IMR-90 (cell line): ENCODE results near the gene FAR2. TPM values are rescaled to one million over a fixed set of nuclear protein-coding genes. Genes with fewer than 3 reads are reported as not detected.

Experiments used
- ATAC-seq: fragments of 200-7000 bp; cut with Tn5 transposase; 2 replicates; pipeline ENCODE4 v1.9.1; 2020; ENCODE audit warnings: low read depth, mild to moderate bottlenecking, moderate library complexity
- BruUV-seq: library from RNA; stranded (reverse); fragments of 400-500 nt; replicated peaks from 2 replicates; lab custom pipeline; 2021; lab: Mats Ljungman, UMichigan
- CTCF ChIA-PET: fragments of 300-600 bp; formaldehyde crosslinking; extraction: SDS; loops from one replicate; lab custom pipeline; 2021; ENCODE audit warnings: antibody characterized with exemption; lab: Yijun Ruan, JAX
- POLR2A ChIA-PET: fragments of 300-600 bp; sonication (Branson Sonifier 250); formaldehyde crosslinking; loops from one replicate; lab custom pipeline; 2022; ENCODE audit warnings: antibody characterized with exemption; ENCODE audit not compliant: unreplicated experiment; lab: Charles Lee
- DNase-seq: peaks from one replicate; pipeline ENCODE4 v3.0.0; 2013
- H2AFZ ChIP-seq: replicated peaks from 2 replicates; pipeline ENCODE3; 2013; ENCODE audit warnings: low read length, mild to moderate bottlenecking; ENCODE audit not compliant: poor library complexity
- H2AK5ac ChIP-seq: 2 replicates; pipeline ENCODE4 v1.6.1; 2013; ENCODE audit warnings: low read depth, low read length, inconsistent platforms
- H2AK9ac ChIP-seq: replicated peaks from 2 replicates; pipeline ENCODE3; 2013; ENCODE audit warnings: mild to moderate bottlenecking, low read depth, low read length, moderate library complexity; ENCODE audit not compliant: poor library complexity
- H2BK120ac ChIP-seq: 2 replicates; pipeline ENCODE4 v1.6.1; 2013; ENCODE audit warnings: low read depth, low read length, inconsistent platforms
- H2BK15ac ChIP-seq: 3 replicates; pipeline ENCODE4 v1.6.1; 2013; ENCODE audit warnings: low read depth, low read length, inconsistent platforms
- H2BK20ac ChIP-seq: 2 replicates; pipeline ENCODE4 v1.6.1; 2013; ENCODE audit warnings: low read depth, mild to moderate bottlenecking, inconsistent platforms, low read length, moderate library complexity
- H2BK5ac ChIP-seq: 2 replicates; pipeline ENCODE4 v1.6.1; 2013; ENCODE audit warnings: mild to moderate bottlenecking, low read depth, low read length, inconsistent platforms; ENCODE audit not compliant: poor library complexity, severe bottlenecking
- H3K14ac ChIP-seq: replicated peaks from 2 replicates; pipeline ENCODE4 v1.6.1; 2013; ENCODE audit warnings: low read depth, low read length, inconsistent platforms
- H3K18ac ChIP-seq: 2 replicates; pipeline ENCODE4 v1.6.1; 2013; ENCODE audit warnings: low read depth, low read length, control low read depth
- H3K23ac ChIP-seq: 2 replicates; pipeline ENCODE4 v1.6.1; 2013; ENCODE audit warnings: low read depth, low read length, inconsistent platforms
- H3K27ac ChIP-seq: 2 replicates; pipeline ENCODE4 v1.5.1; 2013; ENCODE audit warnings: mild to moderate bottlenecking, control low read depth, low read length; ENCODE audit not compliant: insufficient read depth
- H3K27me3 ChIP-seq: 2 replicates; pipeline ENCODE4 v1.6.1; 2013; ENCODE audit warnings: low read length; ENCODE audit not compliant: control insufficient read depth, insufficient read depth
- H3K36me3 ChIP-seq: 2 replicates; pipeline ENCODE4 v1.6.1; 2013; ENCODE audit warnings: low read length, mixed read lengths; ENCODE audit not compliant: control insufficient read depth, insufficient read depth
- H3K4ac ChIP-seq: 2 replicates; pipeline ENCODE4 v1.6.1; 2013; ENCODE audit warnings: low read depth, low read length, inconsistent platforms
- H3K4me1 ChIP-seq: 2 replicates; pipeline ENCODE4 v1.6.1; 2013; ENCODE audit warnings: low read length, mixed read lengths; ENCODE audit not compliant: control insufficient read depth, insufficient read depth
- H3K4me2 ChIP-seq: 2 replicates; pipeline ENCODE4 v1.6.1; 2013; ENCODE audit warnings: low read depth, mild to moderate bottlenecking, control low read depth, low read length, moderate library complexity
- H3K4me3 ChIP-seq: 2 replicates; pipeline ENCODE4 v1.5.1; 2013; ENCODE audit warnings: low read depth, mild to moderate bottlenecking, control low read depth, low read length, moderate library complexity; ENCODE audit not compliant: insufficient read depth
- H3K56ac ChIP-seq: 2 replicates; pipeline ENCODE4 v1.6.1; 2013; ENCODE audit warnings: low read length, inconsistent platforms; ENCODE audit not compliant: insufficient read depth; ENCODE audit errors: extremely low read depth
- H3K79me1 ChIP-seq, 2 experiments: 2 replicates each; pipeline ENCODE4 v1.6.1; 2013; ENCODE audit warnings: low read length in 2 of 2, inconsistent platforms in 1 of 2, low read depth in 1 of 2
- H3K9ac ChIP-seq: 2 replicates; pipeline ENCODE4 v1.6.1; 2013; ENCODE audit warnings: low read depth, low read length, control low read depth
- H3K9me1 ChIP-seq: 2 replicates; pipeline ENCODE4 v1.6.1; 2013; ENCODE audit warnings: low read length, inconsistent platforms; ENCODE audit not compliant: insufficient read depth
- H3K9me3 ChIP-seq: 2 replicates; pipeline ENCODE4 v1.6.1; 2013; ENCODE audit warnings: low read length; ENCODE audit not compliant: control insufficient read depth, insufficient read depth
- H4K20me1 ChIP-seq: 2 replicates; pipeline ENCODE4 v1.6.1; 2013; ENCODE audit warnings: low read length, inconsistent platforms; ENCODE audit not compliant: insufficient read depth
- H4K5ac ChIP-seq: 2 replicates; pipeline ENCODE4 v1.6.1; 2013; ENCODE audit warnings: mild to moderate bottlenecking, low read depth, low read length, control low read depth
- H4K8ac ChIP-seq, 2 experiments: 2 replicates each; pipeline ENCODE4 v1.6.1; 2013; ENCODE audit warnings: low read depth in 2 of 2, low read length in 2 of 2, control low read depth in 1 of 2, inconsistent platforms in 1 of 2
- H4K91ac ChIP-seq: 2 replicates; pipeline ENCODE4 v1.6.1; 2013; ENCODE audit warnings: low read depth, low read length, inconsistent platforms; ENCODE audit not compliant: insufficient read depth
- BHLHE40 ChIP-seq: fragments of 150-350 bp; IDR thresholded peaks from 2 replicates; pipeline ENCODE4 v1.6.1; 2016; ENCODE audit warnings: mild to moderate bottlenecking, low read depth, low read length
- CEBPB ChIP-seq: IDR thresholded peaks from 2 replicates; pipeline ENCODE4 v1.6.1; 2012; ENCODE audit warnings: low read depth, low read length, improper control_type of control experiment
- CHD1 ChIP-seq: IDR thresholded peaks from 2 replicates; pipeline ENCODE4 v1.6.1; 2012; ENCODE audit warnings: low read depth, low read length, improper control_type of control experiment
- CTCF ChIP-seq: conservative IDR thresholded peaks from 2 replicates; pipeline ENCODE4 v1.5.1; 2012; ENCODE audit warnings: mild to moderate bottlenecking, low read depth, low read length, improper control_type of control experiment
- ELK1 ChIP-seq: fragments of 150-350 bp; IDR thresholded peaks from 2 replicates; pipeline ENCODE4 v1.6.1; 2016; ENCODE audit warnings: low read depth, mild to moderate bottlenecking, low read length, moderate library complexity, borderline replicate concordance
- FOS ChIP-seq: fragments of 150-350 bp; IDR thresholded peaks from 2 replicates; pipeline ENCODE4 v1.6.1; 2016; ENCODE audit warnings: low read depth, low read length
- MAFK ChIP-seq: IDR thresholded peaks from 2 replicates; pipeline ENCODE4 v1.6.1; 2012; ENCODE audit warnings: low read depth, low read length, improper control_type of control experiment
- MAZ ChIP-seq: IDR thresholded peaks from 2 replicates; pipeline ENCODE4 v1.6.1; 2012; ENCODE audit warnings: low read depth, mild to moderate bottlenecking, low read length, improper control_type of control experiment, moderate library complexity, borderline replicate concordance
- MXI1 ChIP-seq: IDR thresholded peaks from 2 replicates; pipeline ENCODE4 v1.6.1; 2012; ENCODE audit warnings: low read depth, mild to moderate bottlenecking, low read length, moderate library complexity, borderline replicate concordance
- NFE2L2 ChIP-seq: fragments of 150-350 bp; IDR thresholded peaks from 2 replicates; pipeline ENCODE4 v1.6.1; 2016; ENCODE audit warnings: low read depth, mild to moderate bottlenecking, low read length
- POLR2A ChIP-seq: IDR thresholded peaks from 2 replicates; pipeline ENCODE4 v1.6.1; 2012; ENCODE audit warnings: mild to moderate bottlenecking, low read depth, low read length
- RAD21 ChIP-seq: IDR thresholded peaks from 2 replicates; pipeline ENCODE4 v1.6.1; 2012; ENCODE audit warnings: low read length, improper control_type of control experiment
- RCOR1 ChIP-seq: IDR thresholded peaks from 2 replicates; pipeline ENCODE4 v1.6.1; 2012; ENCODE audit warnings: mild to moderate bottlenecking, low read length, improper control_type of control experiment; ENCODE audit not compliant: insufficient replicate concordance
- RFX5 ChIP-seq: IDR thresholded peaks from 2 replicates; pipeline ENCODE4 v1.8.0; 2012; ENCODE audit warnings: low read depth, mild to moderate bottlenecking, low read length, moderate library complexity
- SMC3 ChIP-seq: fragments of 150-350 bp; IDR thresholded peaks from 2 replicates; pipeline ENCODE4 v1.6.1; 2016; ENCODE audit warnings: low read depth, mild to moderate bottlenecking, antibody characterized with exemption, low read length, moderate library complexity
- USF2 ChIP-seq: fragments of 150-350 bp; IDR thresholded peaks from 2 replicates; pipeline ENCODE4 v1.6.1; 2017; ENCODE audit warnings: mild to moderate bottlenecking, antibody characterized with exemption, low read length, low read depth
- WGBS, 2 experiments: methylation state at CpG; one replicate each; pipeline versions ENCODE4 v1.1.5 to v1.1.7; 2013; ENCODE audit warnings: missing lambda C conversion rate in 2 of 2; ENCODE audit not compliant: insufficient read length in 1 of 2; ENCODE audit errors: extremely low coverage in 2 of 2; 5-methylcytosine and 5-hydroxymethylcytosine counted together
- dilution Hi-C: fragments of 300-500 bp; cut with HindIII; formaldehyde crosslinking; loops from one replicate; pipeline ENCODE4 v1.14.3; 2018; ENCODE audit warnings: low sequenced_read_pairs; ENCODE audit not compliant: unreplicated experiment
- in situ Hi-C: fragments of 300-500 bp; cut with MboI; formaldehyde crosslinking; loops from 3 replicates; pipeline ENCODE4 v1.14.3; 2019; ENCODE audit warnings: low sequenced_read_pairs, inconsistent platforms, mixed read lengths
- intact Hi-C: fragments of 100-400 bp; cut with micrococcal nuclease; formaldehyde crosslinking; loops from 2 replicates; pipeline ENCODE4 v1.10.0; 2022
- polyA plus RNA-seq, 3 experiments: library from polyadenylated mRNA; depleted of rRNA; stranded (reverse); fragments of >200 nt; gene quantifications; 2 replicates each; pipeline ENCODE4 v1.2.3, GENCODE V29; 2012; ENCODE audit warnings: low replicate concordance in 1 of 3
- total RNA-seq: library from RNA; depleted of rRNA; stranded (reverse); fragments of >200 nt; gene quantifications from 2 replicates; pipeline ENCODE4 v1.2.3, GENCODE V29; 2012

Gene FAR2
- total and polyA plus RNA-seq, 2 of the 4 experiments (the other 2 are of a cell fraction) = 1.1 to 2.0 TPM

GRCh38 chr12:29253906-29254625, 105.0 kb downstream of the FAR2 start:
- ATAC-seq = no peak
- DNase-seq = no peak
- Histone ChIP-seq H4K91ac (no peak overlapping the region), H3K14ac (no peak overlapping the region), H2BK5ac (no peak overlapping the region), H2AFZ (no peak overlapping the region), H4K5ac (no peak overlapping the region), H3K4me2 (no peak overlapping the region), H3K27ac (no peak overlapping the region), H3K27me3 (no peaks in the 10 kb centered on the region), H3K23ac (no peak overlapping the region), H2BK15ac (no peak overlapping the region), H3K9me3 (no peaks in the 10 kb centered on the region), H3K4me1 (no peaks in the 10 kb centered on the region), H3K79me1 (no peaks in the 10 kb centered on the region), H2AK9ac (no peak overlapping the region), H3K18ac (no peak overlapping the region), H3K9ac (no peak overlapping the region), H4K20me1 (no peaks in the 10 kb centered on the region), H3K4ac (no peak overlapping the region), H3K4me3 (no peak overlapping the region), H2BK120ac (no peak overlapping the region), H2BK20ac (no peak overlapping the region), H2AK5ac (no peak overlapping the region), H3K36me3 (no peaks in the 10 kb centered on the region), H3K9me1 (no peaks in the 10 kb centered on the region), H4K8ac (no peak overlapping the region), H3K56ac (no peak overlapping the region)
- ChIA-PET POLR2A (no interaction called here), CTCF (no interaction called here)
- dilution Hi-C loops = no loop called here
- intact Hi-C loops = no loop called here
- BruUV-seq = no TSS peak
- in situ Hi-C loops = no loop called here
- no peak for TF ChIP-seq RCOR1
- TF ChIP-seq MAFK = no peak
- TF ChIP-seq RAD21 = no peak
- TF ChIP-seq MAZ = no peak
- TF ChIP-seq CTCF = no peak
- TF ChIP-seq USF2 = no peak
- no peak for TF ChIP-seq RFX5
- TF ChIP-seq ELK1 = no peak
- no peak for TF ChIP-seq MXI1
- TF ChIP-seq SMC3 = no peak
- no peak for TF ChIP-seq POLR2A
- no peak for TF ChIP-seq NFE2L2
- TF ChIP-seq CHD1 = no peak
- no peak for TF ChIP-seq BHLHE40
- TF ChIP-seq FOS = no peak
- TF ChIP-seq CEBPB = no peak
- WGBS, 2 experiments = no CpG with 5 or more reads among the region's 2 CpGs
